Upper lobe of right lung (tissue), 1 donor: ENCODE data around the gene PRICKLE4. TPM values are rescaled to one million over a fixed set of nuclear protein-coding genes. Genes with fewer than 3 reads are reported as not detected.

ENCODE experiments used
- ATAC-seq: fragments of 200-7000 bp; cut with Tn5 transposase; one replicate; pipeline ENCODE4 v1.9.1; 2020; ENCODE audit warnings: mild to moderate bottlenecking, moderate library complexity
- DNase-seq: peaks from one replicate; pipeline ENCODE4 v3.0.0-alpha.2; 2020
- H3K27ac ChIP-seq: fragments of 200-600 bp; one replicate; pipeline ENCODE4 v1.8.0; 2022
- H3K27me3 ChIP-seq: fragments of 200-600 bp; one replicate; pipeline ENCODE4 v1.8.0; 2022; ENCODE audit warnings: mild to moderate bottlenecking
- H3K36me3 ChIP-seq: fragments of 200-600 bp; one replicate; pipeline ENCODE4 v1.8.0; 2022
- H3K4me1 ChIP-seq: fragments of 200-600 bp; one replicate; pipeline ENCODE4 v1.8.0; 2022
- H3K4me3 ChIP-seq: fragments of 200-600 bp; one replicate; pipeline ENCODE4 v1.8.0; 2022; ENCODE audit warnings: mild to moderate bottlenecking
- H3K9me3 ChIP-seq: fragments of 200-600 bp; one replicate; pipeline ENCODE4 v1.8.0; 2022
- CTCF ChIP-seq: fragments of 200-600 bp; IDR thresholded peaks from one replicate; pipeline ENCODE4 v1.8.0; 2022; ENCODE audit warnings: antibody characterized with exemption
- intact Hi-C: fragments of 100-400 bp; cut with DNase I; formaldehyde crosslinking; loops from one replicate; pipeline ENCODE4 v1.11.0; 2022
- total RNA-seq: library from RNA; stranded (reverse); fragmentation: NEBNext Ultra II Directional; extraction: Animal tissue kit (Norgen Biotek cat#: 25700); gene quantifications from one replicate; pipeline ENCODE4 v1.2.1, GENCODE V29; 2021
- donor health status: DM: no; HTN: yes; CAD: no; lungs with severe emphysema.

Gene PRICKLE4
- total RNA-seq, 1 donor from 2014 or later, result 14.2 TPM

GRCh38 chr6:41736800-41737555 is 43.6 kb upstream of the PRICKLE4 start:
- H3K27ac ChIP-seq, result no peak overlapping the region
- DNase-seq (no peak), ATAC-seq (no peak)
- peaks cover 18% of the 10 kb centered on the region for H3K4me1 ChIP-seq
- no peak overlapping the region for H3K4me3 ChIP-seq
- no peaks in the 10 kb centered on the region for H3K36me3 ChIP-seq
- no peaks in the 10 kb centered on the region for H3K27me3 ChIP-seq
- no peak for TF ChIP-seq CTCF
- H3K9me3 ChIP-seq, result no peaks in the 10 kb centered on the region
- intact Hi-C loops, result no loop called here

GRCh38 chr6:41737591-41738130 is 42.9 kb upstream of the PRICKLE4 start:
- Histone ChIP-seq H3K4me1 (peaks cover 11% of the 10 kb centered on the region), H3K4me3 (no peak overlapping the region), H3K27ac (no peak overlapping the region), H3K36me3 (no peaks in the 10 kb centered on the region), H3K27me3 (no peaks in the 10 kb centered on the region), H3K9me3 (no peaks in the 10 kb centered on the region)
- intact Hi-C loops, result no loop called here
- DNase-seq (no peak), ATAC-seq (no peak)
- TF ChIP-seq CTCF, result no peak

- H3K9me3 ChIP-seq, result no peaks in the 10 kb centered on the region
- DNase-seq (no peak), ATAC-seq (no peak)
- no peaks in the 10 kb centered on the region for H3K36me3 ChIP-seq
- H3K27ac ChIP-seq, result no peak overlapping the region
- H3K4me1 ChIP-seq, result no peaks in the 10 kb centered on the region
- H3K27me3 ChIP-seq, result no peaks in the 10 kb centered on the region
- no peak for TF ChIP-seq CTCF
- no peak overlapping the region for H3K4me3 ChIP-seq
- intact Hi-C loops, result no loop called here
Measured at GRCh38 chr6:41739041-41739440, 41.5 kb upstream of the PRICKLE4 start.

- Histone ChIP-seq H3K27ac (no peak overlapping the region), H3K4me3 (no peak overlapping the region), H3K9me3 (no peaks in the 10 kb centered on the region), H3K4me1 (no peaks in the 10 kb centered on the region), H3K36me3 (no peaks in the 10 kb centered on the region), H3K27me3 (no peaks in the 10 kb centered on the region)
- no peak for ATAC-seq
- DNase-seq, result no peak
- intact Hi-C loops, result no loop called here
- TF ChIP-seq CTCF, result no peak
Measured at GRCh38 chr6:41740366-41741162, 40.0 kb upstream of the PRICKLE4 start.

- H3K27ac ChIP-seq, result no peak overlapping the region
- no peaks in the 10 kb centered on the region for H3K36me3 ChIP-seq
- ATAC-seq (no peak), DNase-seq (no peak)
- intact Hi-C loops, result no loop called here
- H3K9me3 ChIP-seq, result no peaks in the 10 kb centered on the region
- no peak overlapping the region for H3K4me3 ChIP-seq
- no peak for TF ChIP-seq CTCF
- H3K27me3 ChIP-seq, result no peaks in the 10 kb centered on the region
- H3K4me1 ChIP-seq, result no peaks in the 10 kb centered on the region
Measured at GRCh38 chr6:41741625-41742490, 38.7 kb upstream of the PRICKLE4 start.
